WI38 (cell line): ENCODE measurements around the gene SPHK2.
"Not testable (repeated sequence)": the region's sequence is repeated elsewhere in the genome, so short reads cannot be mapped to it uniquely, and the experiment has no call there.

ENCODE experiments used
- H3K4me3 ChIP-seq: 2 replicates; pipeline ENCODE4 v1.5.1; 2011; ENCODE audit warnings: low read depth, mild to moderate bottlenecking, control low read depth, low read length
- TF ChIP-seq, protein P1 (sequence below): IDR thresholded peaks from 2 replicates; pipeline ENCODE4 v1.5.1; 2012; ENCODE audit warnings: low read depth, mild to moderate bottlenecking, control low read depth, low read length

The SPHK2 gene

GRCh38 chr19:48656840-48657474 lies 37.7 kb downstream of the SPHK2 start:
- H3K4me3 ChIP-seq: no peak overlapping the region
- TF ChIP-seq, protein P1, sequence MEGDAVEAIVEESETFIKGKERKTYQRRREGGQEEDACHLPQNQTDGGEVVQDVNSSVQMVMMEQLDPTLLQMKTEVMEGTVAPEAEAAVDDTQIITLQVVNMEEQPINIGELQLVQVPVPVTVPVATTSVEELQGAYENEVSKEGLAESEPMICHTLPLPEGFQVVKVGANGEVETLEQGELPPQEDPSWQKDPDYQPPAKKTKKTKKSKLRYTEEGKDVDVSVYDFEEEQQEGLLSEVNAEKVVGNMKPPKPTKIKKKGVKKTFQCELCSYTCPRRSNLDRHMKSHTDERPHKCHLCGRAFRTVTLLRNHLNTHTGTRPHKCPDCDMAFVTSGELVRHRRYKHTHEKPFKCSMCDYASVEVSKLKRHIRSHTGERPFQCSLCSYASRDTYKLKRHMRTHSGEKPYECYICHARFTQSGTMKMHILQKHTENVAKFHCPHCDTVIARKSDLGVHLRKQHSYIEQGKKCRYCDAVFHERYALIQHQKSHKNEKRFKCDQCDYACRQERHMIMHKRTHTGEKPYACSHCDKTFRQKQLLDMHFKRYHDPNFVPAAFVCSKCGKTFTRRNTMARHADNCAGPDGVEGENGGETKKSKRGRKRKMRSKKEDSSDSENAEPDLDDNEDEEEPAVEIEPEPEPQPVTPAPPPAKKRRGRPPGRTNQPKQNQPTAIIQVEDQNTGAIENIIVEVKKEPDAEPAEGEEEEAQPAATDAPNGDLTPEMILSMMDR: no peak

DNA sequence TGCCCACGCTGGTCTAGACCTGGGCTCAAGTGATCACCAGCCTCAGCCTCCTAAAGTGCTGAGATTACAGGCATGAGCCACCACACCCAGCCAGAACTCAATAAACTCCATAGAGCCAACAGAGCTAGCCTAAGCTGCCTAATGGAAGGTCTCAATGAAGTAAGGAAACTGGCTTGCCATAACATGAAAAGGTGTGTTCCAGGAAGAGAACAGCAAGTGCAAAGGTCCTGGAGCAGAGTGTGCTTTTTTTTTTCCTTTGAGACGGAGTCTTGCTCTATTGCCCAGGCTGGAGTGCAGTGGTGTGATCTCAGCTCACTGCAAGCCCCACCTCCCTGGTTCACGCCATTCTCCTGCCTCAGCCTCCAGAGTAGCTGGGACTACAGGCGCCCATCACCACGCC lies 38.5 kb downstream of the SPHK2 start:
- H3K4me3 ChIP-seq: not testable (repeated sequence)

DNA sequence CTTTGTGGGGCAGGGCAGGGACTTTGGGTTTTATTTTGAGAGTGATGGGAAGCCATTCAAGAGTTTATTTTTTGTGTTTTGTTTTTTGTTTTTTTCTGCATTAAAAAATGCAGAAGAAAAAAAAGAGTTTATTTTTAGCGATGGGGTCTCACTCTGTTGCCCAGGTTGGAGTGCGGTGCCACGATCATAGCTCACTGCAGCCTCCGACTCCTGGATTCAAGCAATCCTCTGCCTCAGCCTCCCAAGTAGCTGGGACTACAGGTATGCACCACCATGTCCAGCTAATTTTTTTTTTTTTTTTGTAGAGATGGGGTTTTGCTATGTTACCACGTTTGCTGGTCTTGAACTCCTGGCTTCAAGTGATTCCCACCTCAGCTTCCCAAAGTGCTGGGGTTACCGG lies 39.2 kb downstream of the SPHK2 start:
- TF ChIP-seq, protein P1: no peak
- no peak overlapping the region for H3K4me3 ChIP-seq

GRCh38 chr19:48659768-48660167 lies 40.5 kb downstream of the SPHK2 start:
- no peak overlapping the region for H3K4me3 ChIP-seq
- TF ChIP-seq, protein P1: no peak

GRCh38 chr19:48660852-48661710 lies 41.8 kb downstream of the SPHK2 start:
- TF ChIP-seq, protein P1: no peak
- H3K4me3 ChIP-seq: no peak overlapping the region

DNA sequence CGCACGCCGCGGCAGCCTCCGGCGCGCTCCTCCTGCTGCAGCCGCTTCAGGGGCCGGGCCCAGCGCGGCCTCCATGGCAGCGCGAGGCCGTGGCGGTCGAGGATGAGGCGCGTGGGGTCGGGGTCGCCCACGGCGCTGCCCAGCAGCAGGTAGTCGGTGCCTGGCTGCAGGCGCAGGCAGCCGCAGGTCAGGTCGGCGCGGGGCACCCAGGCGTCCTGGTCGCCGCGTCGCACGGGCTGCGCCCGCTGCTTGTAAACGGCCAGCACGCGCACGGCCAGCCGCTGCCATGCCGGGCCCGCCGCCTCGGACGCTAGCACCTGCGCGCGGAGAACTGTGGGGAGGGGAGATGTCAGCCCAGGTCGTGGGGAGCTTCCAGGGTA lies 42.4 kb downstream of the SPHK2 start:
- H3K4me3 ChIP-seq: no peak overlapping the region
- TF ChIP-seq, protein P1: no peak

DNA sequence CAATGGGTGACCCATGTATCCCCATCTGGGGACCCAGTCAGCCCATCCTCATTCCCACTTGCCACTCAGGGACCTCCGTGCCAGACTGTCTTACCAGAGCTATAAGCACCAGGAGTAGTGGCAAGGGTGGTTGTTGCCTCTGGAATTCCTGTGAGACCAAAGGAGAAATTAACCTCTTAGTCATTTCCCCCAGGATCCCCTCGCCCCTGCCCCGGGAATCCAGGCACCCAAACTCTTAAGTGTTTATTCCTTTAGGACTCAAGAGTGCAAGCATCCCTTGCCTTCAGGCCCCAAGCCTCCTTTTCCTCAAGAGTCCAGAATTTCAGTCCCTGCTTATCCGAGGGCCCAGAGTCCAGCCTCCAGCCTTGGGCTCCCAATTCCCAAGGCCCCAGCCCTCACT lies 44.4 kb downstream of the SPHK2 start:
- no peak overlapping the region for H3K4me3 ChIP-seq
- TF ChIP-seq, protein P1: no peak
